H1 (cell line): Measurements from ENCODE around the gene ARHGEF5. TPM values are rescaled to one million over a fixed set of nuclear protein-coding genes. Genes with fewer than 3 reads are reported as not detected.

Experiments
- CTCF ChIA-PET: fragments of 300-600 bp; sonication (Branson Sonifier 250); formaldehyde crosslinking; loops from one replicate; lab custom pipeline; 2021; ENCODE audit not compliant: partially characterized antibody; lab: Charles Lee
- POLR2A ChIA-PET: fragments of 300-600 bp; sonication (Branson Sonifier 250); formaldehyde crosslinking; loops from one replicate; lab custom pipeline; 2021; ENCODE audit warnings: inconsistent platforms; ENCODE audit not compliant: partially characterized antibody; lab: Charles Lee
- DNase-seq, 2 experiments: peaks; one replicate each; pipeline versions ENCODE4 v3.0.0 to v3.0.0-alpha.2; 2010 to 2022; ENCODE audit warnings: low spot score in 2 of 2, low read depth in 1 of 2, mixed read lengths in 1 of 2
- FAIRE-seq: peaks from 2 replicates; lab custom pipeline; 2011; peaks lifted over from hg19 to GRCh38; lab: Jason Lieb, UNC
- H2AFZ ChIP-seq: 2 replicates; pipeline ENCODE4 v1.8.1; 2012; ENCODE audit warnings: low read length, inconsistent platforms
- H2AK5ac ChIP-seq: 2 replicates; pipeline ENCODE4 v1.6.1; 2013; ENCODE audit warnings: low read depth, low read length
- H2BK120ac ChIP-seq: replicated peaks from 2 replicates; pipeline ENCODE3; 2013; ENCODE audit warnings: low read depth, low read length, inconsistent platforms
- H2BK12ac ChIP-seq: 2 replicates; pipeline ENCODE4 v1.6.1; 2013; ENCODE audit warnings: low read depth, low read length
- H2BK15ac ChIP-seq: 2 replicates; pipeline ENCODE4 v1.6.1; 2013; ENCODE audit warnings: low read length
- H2BK20ac ChIP-seq: 2 replicates; pipeline ENCODE4 v1.6.1; 2013; ENCODE audit warnings: low read length
- H2BK5ac ChIP-seq: 2 replicates; pipeline ENCODE4 v1.6.1; 2013; ENCODE audit warnings: low read depth, low read length
- H3K14ac ChIP-seq: 2 replicates; pipeline ENCODE4 v1.6.1; 2013; ENCODE audit warnings: inconsistent platforms; ENCODE audit not compliant: insufficient read length
- H3K18ac ChIP-seq: 2 replicates; pipeline ENCODE4 v1.6.1; 2013; ENCODE audit warnings: low read length; ENCODE audit errors: extremely low read depth
- H3K23ac ChIP-seq: 2 replicates; pipeline ENCODE4 v1.6.1; 2013; ENCODE audit warnings: inconsistent platforms; ENCODE audit not compliant: insufficient read length
- H3K23me2 ChIP-seq: 2 replicates; pipeline ENCODE4 v1.6.1; 2013; ENCODE audit warnings: low read depth, low read length
- H3K27ac ChIP-seq: 2 replicates; pipeline ENCODE4 v1.6.1; 2011; ENCODE audit warnings: low read depth, low read length, inconsistent platforms
- H3K27me3 ChIP-seq, 4 experiments: replicated peaks in 1 of 4; 1 replicate in 1 of 4; 2 replicates in 3 of 4; pipeline versions ENCODE4 v1.6.1 to v1.8.1; 2011 to 2013; ENCODE audit warnings: low read length in 3 of 4, mild to moderate bottlenecking in 3 of 4, inconsistent platforms in 2 of 4, mixed read lengths in 2 of 4, moderate library complexity in 1 of 4; ENCODE audit not compliant: control insufficient read depth in 3 of 4, insufficient read depth in 3 of 4; ENCODE audit errors: extremely low read depth in 1 of 4
- H3K36me3 ChIP-seq, 4 experiments: 2 replicates each; pipeline versions ENCODE4 v1.6.1 to v1.8.1; 2011 to 2013; ENCODE audit warnings: mild to moderate bottlenecking in 4 of 4, low read length in 3 of 4, moderate library complexity in 2 of 4, control low read depth in 1 of 4, inconsistent platforms in 1 of 4; ENCODE audit not compliant: insufficient read depth in 4 of 4, control insufficient read depth in 2 of 4
- H3K4ac ChIP-seq: replicated peaks from 2 replicates; pipeline ENCODE3; 2013; ENCODE audit warnings: low read length, low read depth, mixed read lengths, inconsistent platforms; ENCODE audit not compliant: insufficient read length
- H3K4me1 ChIP-seq, 4 experiments: replicated peaks in 1 of 4; 1 replicate in 1 of 4; 2 replicates in 3 of 4; pipeline versions ENCODE4 v1.6.1 to v1.8.1; 2011 to 2013; ENCODE audit warnings: low read length in 3 of 4, inconsistent platforms in 2 of 4, mixed read lengths in 1 of 4; ENCODE audit not compliant: insufficient read depth in 4 of 4, control insufficient read depth in 3 of 4
- H3K4me2 ChIP-seq, 2 experiments: 2 replicates each; pipeline versions ENCODE4 v1.6.1 to v1.8.1; 2011 to 2013; ENCODE audit warnings: low read depth in 2 of 2, low read length in 2 of 2, control low read depth in 1 of 2, inconsistent platforms in 1 of 2, mild to moderate bottlenecking in 1 of 2; ENCODE audit not compliant: insufficient read depth in 1 of 2
- H3K4me3 ChIP-seq, 4 experiments: fragments of 200-600, 300-600 bp in 1 of 4; sonication (generic), shearing (Covaris generic), sonication (Bioruptor Twin) in 1 of 4; 2 replicates each; pipeline versions ENCODE4 v1.5.1 to v1.8.1; 2011 to 2016; ENCODE audit warnings: low read length in 4 of 4, low read depth in 3 of 4, control low read depth in 2 of 4, inconsistent platforms in 2 of 4, mild to moderate bottlenecking in 2 of 4, mixed read lengths in 1 of 4, moderate library complexity in 1 of 4; ENCODE audit not compliant: insufficient read depth in 2 of 4; ENCODE audit errors: extremely low read depth in 1 of 4
- H3K56ac ChIP-seq: replicated peaks from 2 replicates; pipeline ENCODE3; 2013; ENCODE audit warnings: low read depth, mild to moderate bottlenecking, mixed read lengths, low read length, inconsistent platforms; ENCODE audit not compliant: insufficient read length
- H3K79me1 ChIP-seq: 2 replicates; pipeline ENCODE4 v1.6.1; 2013; ENCODE audit warnings: low read depth, low read length, control low read depth
- H3K79me2 ChIP-seq, 2 experiments: 2 replicates each; pipeline versions ENCODE4 v1.6.1 to v1.8.1; 2012 to 2013; ENCODE audit warnings: low read length in 2 of 2, mild to moderate bottlenecking in 2 of 2, inconsistent platforms in 1 of 2; ENCODE audit not compliant: insufficient read depth in 2 of 2, control insufficient read depth in 1 of 2
- H3K9ac ChIP-seq, 4 experiments: replicated peaks in 1 of 4; 1 replicate in 1 of 4; 2 replicates in 3 of 4; pipeline versions ENCODE4 v1.6.1 to v1.8.1; 2011 to 2013; ENCODE audit warnings: low read depth in 3 of 4, low read length in 3 of 4, control low read depth in 2 of 4, mild to moderate bottlenecking in 2 of 4, moderate library complexity in 2 of 4, inconsistent platforms in 1 of 4; ENCODE audit errors: extremely low read depth in 1 of 4
- H3K9me3 ChIP-seq, 2 experiments: 2 replicates each; pipeline versions ENCODE4 v1.6.1 to v1.8.1; 2012 to 2013; ENCODE audit warnings: mild to moderate bottlenecking in 2 of 2, moderate library complexity in 2 of 2, control low read depth in 1 of 2, inconsistent platforms in 1 of 2, low read depth in 1 of 2, low read length in 1 of 2, mixed read lengths in 1 of 2; ENCODE audit not compliant: insufficient read depth in 2 of 2
- H4K20me1 ChIP-seq, 2 experiments: replicated peaks in 1 of 2; 2 replicates each; pipeline versions ENCODE3 to v1.8.1; 2011 to 2013; ENCODE audit warnings: inconsistent platforms in 2 of 2, low read length in 2 of 2, mild to moderate bottlenecking in 1 of 2; ENCODE audit not compliant: insufficient read depth in 2 of 2, control insufficient read depth in 1 of 2
- H4K5ac ChIP-seq: 2 replicates; pipeline ENCODE4 v1.6.1; 2013; ENCODE audit warnings: low read length, low read depth, mixed read lengths, inconsistent platforms; ENCODE audit not compliant: insufficient read length
- H4K8ac ChIP-seq: 2 replicates; pipeline ENCODE4 v1.8.0; 2013; ENCODE audit warnings: mild to moderate bottlenecking, moderate library complexity, low read length, inconsistent platforms; ENCODE audit not compliant: insufficient read depth; ENCODE audit errors: extremely low read depth
- H4K91ac ChIP-seq: replicated peaks from 2 replicates; pipeline ENCODE3; 2013; ENCODE audit warnings: low read length, mixed read lengths, inconsistent platforms; ENCODE audit not compliant: insufficient read length
- CBX8 ChIP-seq: fragments of 300-800, 300-1000 bp; sonication (generic); IDR thresholded peaks from 2 replicates; pipeline ENCODE4 v1.7.1; 2016; ENCODE audit warnings: low read depth, low read length, borderline replicate concordance
- EP300 ChIP-seq, 2 experiments: IDR thresholded peaks; 1 replicate in 1 of 2; 2 replicates in 1 of 2; pipeline ENCODE4 v1.6.1; 2011 to 2012; ENCODE audit warnings: low read depth in 2 of 2, low read length in 2 of 2, mild to moderate bottlenecking in 2 of 2, borderline replicate concordance in 1 of 2, inconsistent platforms in 1 of 2, moderate library complexity in 1 of 2
- SAP30 ChIP-seq: fragments of 300-600 bp; sonication (generic); IDR thresholded peaks from 2 replicates; pipeline ENCODE4 v1.7.1; 2012; ENCODE audit warnings: low read length, moderate library complexity, mild to moderate bottlenecking, inconsistent platforms; ENCODE audit not compliant: insufficient read depth, insufficient replicate concordance
- SIN3A ChIP-seq, 2 experiments: IDR thresholded peaks in 1 of 2; conservative IDR thresholded peaks in 1 of 2; 2 replicates each; pipeline ENCODE4 v1.6.1; 2011 to 2012; ENCODE audit warnings: low read length in 2 of 2, improper control_type of control experiment in 1 of 2, low read depth in 1 of 2, mild to moderate bottlenecking in 1 of 2
- WGBS, 2 experiments: shearing (Covaris generic) in 1 of 2; methylation state at CpG; one replicate each; pipeline versions ENCODE4 v1.1.6 to v1.1.7; 2013 to 2015; ENCODE audit warnings: low lambda C conversion rate in 2 of 2, mixed read lengths in 2 of 2, inconsistent platforms in 1 of 2, low coverage in 1 of 2, missing lambda C conversion rate in 1 of 2; ENCODE audit not compliant: insufficient replicate concordance in 2 of 2, insufficient coverage in 1 of 2, insufficient read length in 1 of 2; ENCODE audit errors: extremely low coverage in 1 of 2, missing lambda C conversion rate in 1 of 2; 5-methylcytosine and 5-hydroxymethylcytosine counted together
- polyA plus RNA-seq, 7 experiments: library from polyadenylated mRNA; depleted of rRNA in 3 of 7; stranded (reverse) in 5 of 7; unstranded in 2 of 7; fragments of >200 nt in 5 of 7; fragments of 200-250 nt in 2 of 7; gene quantifications; 1 replicate in 5 of 7; 2 replicates in 1 of 7; 4 replicates in 1 of 7; pipeline versions ENCODE4 v1.2.1 to v1.2.3, GENCODE V29; 2011 to 2013; ENCODE audit warnings: missing spikeins in 2 of 7, mixed read lengths in 2 of 7
- total RNA-seq: library from RNA; stranded (reverse); fragmentation: NEBNext Ultra II Directional; extraction: Animal tissue kit (Norgen Biotek cat#: 25700); gene quantifications from 2 replicates; pipeline ENCODE4 v1.2.1, GENCODE V29; 2021

The ARHGEF5 gene
- total and polyA plus RNA-seq, 2 of the 8 experiments (the other 6 are each of a cell fraction or from before 2014, with no cell fraction given), result 12.8 to 34.6 TPM

GRCh38 chr7:144408121-144408520 is 52.9 kb downstream of the ARHGEF5 start:
- no peak overlapping the region for H2BK20ac ChIP-seq
- no peaks in the 10 kb centered on the region for H3K36me3 ChIP-seq
- H4K5ac ChIP-seq, result no peak overlapping the region
- no peak overlapping the region for H3K4ac ChIP-seq
- H2BK120ac ChIP-seq, result no peak overlapping the region
- no peak overlapping the region for H2AFZ ChIP-seq
- no peaks in the 10 kb centered on the region for H3K79me2 ChIP-seq
- no peak overlapping the region for H3K27ac ChIP-seq
- no peaks in the 10 kb centered on the region for H3K9me3 ChIP-seq
- no peak overlapping the region for H3K4me3 ChIP-seq
- WGBS, 2 experiments, result 92% methylated on average over 3 of the region's 3 CpGs; no CpG with 5 or more reads in 1 of the 2 experiments
- ChIA-PET CTCF (no interaction called here), POLR2A (interaction anchor here (0.6 kb wide), 1 partner anchor 311 kb away, joined by 3 read pairs; no protein-coding TSS in a partner anchor)
- no peak overlapping the region for H4K8ac ChIP-seq
- no peak overlapping the region for H4K91ac ChIP-seq
- peaks cover 0 to 2% (median 0%) of the 10 kb centered on the region in 4 experiments; a peak in 1 of 7 replicates for H3K27me3 ChIP-seq
- H2AK5ac ChIP-seq, result no peak overlapping the region
- no peak overlapping the region for H3K4me2 ChIP-seq
- H3K4me1 ChIP-seq, result peaks cover 0 to 6% (median 3%) of the 10 kb centered on the region in 4 experiments; a peak in 4 of 7 replicates
- no peak overlapping the region for H3K23ac ChIP-seq
- no peaks in the 10 kb centered on the region for H4K20me1 ChIP-seq
- H3K9ac ChIP-seq, result no peak overlapping the region
- DNase-seq (no peak), FAIRE-seq (no peak)
- no peak overlapping the region; the same call in 1 of the 2 replicates for H2BK5ac ChIP-seq
- no peak overlapping the region for H3K14ac ChIP-seq
- no peak overlapping the region for H2BK15ac ChIP-seq
- no peak overlapping the region for H3K56ac ChIP-seq
- H3K79me1 ChIP-seq, result no peaks in the 10 kb centered on the region
- no peak for TF ChIP-seq SAP30
- TF ChIP-seq SIN3A (conservative IDR thresholded peaks at IDR 0.05 in 1 of 2, IDR thresholded peaks at IDR 0.05 in 1 of 2; ENCODE audit: low read depth in 1 of 2, low read length in 2 of 2), result no peak
- no peak for TF ChIP-seq EP300 (IDR thresholded peaks at IDR 0.05; ENCODE audit: borderline replicate concordance in 1 of 2, low read depth in 2 of 2, low read length in 2 of 2)
- TF ChIP-seq CBX8, result no peak
- no peaks in the 10 kb centered on the region for H3K23me2 ChIP-seq
- no peak overlapping the region for H2BK12ac ChIP-seq
- H3K18ac ChIP-seq, result no peak overlapping the region
